ENCODE measurements around the gene CYB5RL.
"Not testable (repeated sequence)": the region's sequence is repeated elsewhere in the genome, so short reads cannot be mapped to it uniquely, and the experiment has no call there.

The CYB5RL gene

GRCh38 chr1:54225986-54226559 lies 26.2 kb upstream of the CYB5RL start:
- DNase-seq (ENCODE audit: low spot score) = no peak

- DNase-seq (ENCODE audit: low spot score) = no peak
Measured at GRCh38 chr1:54225378-54225777, 25.5 kb upstream of the CYB5RL start.

GRCh38 chr1:54224233-54224632 lies 24.4 kb upstream of the CYB5RL start:
- DNase-seq (ENCODE audit: low spot score) = no peak

GRCh38 chr1:54223441-54224202 lies 23.8 kb upstream of the CYB5RL start:
- DNase-seq (ENCODE audit: low spot score) = no peak

- no peak for DNase-seq (ENCODE audit: low spot score)
Measured at GRCh38 chr1:54222711-54223110, 22.9 kb upstream of the CYB5RL start.

GRCh38 chr1:54221867-54222484 lies 22.1 kb upstream of the CYB5RL start:
- no peak for DNase-seq (ENCODE audit: low spot score)

- no peak for DNase-seq (ENCODE audit: low spot score)
Measured at GRCh38 chr1:54221113-54221834, 21.4 kb upstream of the CYB5RL start.

- DNase-seq (ENCODE audit: low spot score) = peak; percentile 68
Measured at GRCh38 chr1:54220004-54220811, 20.4 kb upstream of the CYB5RL start.

- DNase-seq (ENCODE audit: low spot score) = no peak
Measured at GRCh38 chr1:54219688-54220003, 19.8 kb upstream of the CYB5RL start.

GRCh38 chr1:54218883-54219687 lies 19.3 kb upstream of the CYB5RL start:
- no peak for DNase-seq (ENCODE audit: low spot score)

- DNase-seq (ENCODE audit: low spot score) = no peak
Measured at GRCh38 chr1:54215523-54215922, 15.7 kb upstream of the CYB5RL start.

GRCh38 chr1:54212872-54213271 lies 13.0 kb upstream of the CYB5RL start:
- DNase-seq (ENCODE audit: low spot score) = no peak

GRCh38 chr1:54207896-54208295 lies 8.1 kb upstream of the CYB5RL start:
- DNase-seq (ENCODE audit: low spot score) = not testable (repeated sequence)

GRCh38 chr1:54207287-54207686 lies 7.5 kb upstream of the CYB5RL start:
- no peak for DNase-seq (ENCODE audit: low spot score)

- no peak for DNase-seq (ENCODE audit: low spot score)
Measured at GRCh38 chr1:54204199-54204598, 4.4 kb upstream of the CYB5RL start.

GRCh38 chr1:54200519-54200997 lies 728 bp upstream of the CYB5RL start:
- no peak for DNase-seq (ENCODE audit: low spot score)

GRCh38 chr1:54199151-54199764 lies 572 bp downstream of the CYB5RL start:
- peak; percentile 28 for DNase-seq (ENCODE audit: low spot score)

GRCh38 chr1:54193453-54193852 lies 6.4 kb downstream of the CYB5RL start:
- DNase-seq (ENCODE audit: low spot score) = no peak

- DNase-seq (ENCODE audit: low spot score) = no peak
Measured at GRCh38 chr1:54191525-54191924, 8.3 kb downstream of the CYB5RL start.

- DNase-seq (ENCODE audit: low spot score) = no peak
Measured at GRCh38 chr1:54190526-54190925, 9.3 kb downstream of the CYB5RL start.

- no peak for DNase-seq (ENCODE audit: low spot score)
Measured at GRCh38 chr1:54188291-54188690, 11.5 kb downstream of the CYB5RL start.

Measured in GM03348 (cell line).